NCI-H510A treated with DMSO at 0.1 percent for 48 hours (cell line): ENCODE measurements around the gene JOSD1.

ENCODE experiments used
- DNase-seq: peaks from one replicate; lab custom pipeline; 2025; lab: John Stamatoyannopoulos, UW

Gene JOSD1

DNA sequence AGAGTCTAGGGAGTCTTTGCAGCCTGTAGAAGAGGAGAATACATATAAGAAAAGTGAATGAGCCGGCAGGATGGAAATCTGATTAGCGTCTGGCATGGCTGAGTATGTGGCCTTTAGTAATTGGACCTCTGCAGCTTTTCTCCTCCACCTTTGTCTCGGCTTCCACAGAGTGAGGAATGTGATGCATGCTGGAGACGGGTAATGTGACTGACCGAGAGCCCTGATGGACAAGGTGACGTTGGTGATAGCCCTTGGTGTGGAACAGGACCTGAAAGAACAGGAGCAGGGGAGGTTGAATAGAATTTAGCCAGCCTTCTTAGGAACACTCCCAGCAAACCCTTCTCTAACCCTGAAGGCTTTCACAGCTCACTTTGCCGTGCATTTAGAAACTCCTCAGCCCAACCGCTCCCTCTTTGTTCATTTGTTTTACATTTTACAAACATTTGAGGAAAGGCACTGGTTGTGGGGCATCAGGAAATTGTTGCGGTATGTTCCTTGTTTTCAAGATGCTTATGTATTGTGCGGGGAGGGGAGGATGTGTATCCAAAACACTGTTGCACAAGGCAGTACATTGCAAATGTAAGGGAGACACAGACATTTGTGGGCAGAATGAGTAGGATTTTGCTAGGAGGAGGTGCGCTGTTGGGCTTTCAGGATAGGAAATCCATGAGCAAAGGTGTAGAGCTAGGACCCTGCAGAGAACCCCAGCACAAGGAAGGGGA, 11.9 kb upstream of the JOSD1 start:
- no peak for DNase-seq

DNA sequence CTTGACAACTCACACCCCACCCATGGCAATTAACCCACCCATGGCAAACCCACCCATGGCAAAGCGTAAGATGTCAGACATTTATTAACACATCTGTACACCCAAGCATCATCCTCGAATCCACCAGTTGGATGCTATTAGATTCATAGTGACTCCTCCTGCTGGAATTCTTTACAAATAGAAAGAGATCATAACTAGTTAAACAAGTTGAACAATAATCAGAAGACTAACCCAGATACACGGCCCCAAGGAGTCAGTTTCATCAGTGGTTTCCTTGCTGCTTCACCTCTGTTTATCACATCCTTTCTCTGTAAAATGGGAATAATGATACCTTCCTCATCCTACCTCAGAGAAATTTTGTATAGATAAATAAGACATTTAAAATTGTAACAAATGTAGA, 10.1 kb upstream of the JOSD1 start:
- no peak for DNase-seq

DNA sequence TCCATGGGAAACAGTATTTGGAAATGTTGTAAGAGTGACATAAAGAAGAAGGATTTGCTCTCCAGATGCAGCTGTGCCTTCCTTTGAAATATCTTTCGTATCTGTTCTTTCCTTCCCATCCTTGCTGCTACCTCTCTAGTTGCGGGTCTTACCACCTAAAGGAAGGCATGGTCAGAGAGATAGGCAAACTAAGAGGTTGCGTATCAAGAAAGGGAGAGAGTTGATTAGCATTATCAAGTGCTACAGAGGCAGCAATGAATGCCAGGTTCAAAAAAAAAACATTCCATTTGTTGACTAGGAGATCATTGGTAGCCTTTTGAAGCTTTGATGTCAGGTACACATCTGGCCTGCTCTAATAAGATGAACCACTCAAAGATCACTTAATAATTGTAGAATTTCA, 9.6 kb upstream of the JOSD1 start:
- no peak for DNase-seq

DNA sequence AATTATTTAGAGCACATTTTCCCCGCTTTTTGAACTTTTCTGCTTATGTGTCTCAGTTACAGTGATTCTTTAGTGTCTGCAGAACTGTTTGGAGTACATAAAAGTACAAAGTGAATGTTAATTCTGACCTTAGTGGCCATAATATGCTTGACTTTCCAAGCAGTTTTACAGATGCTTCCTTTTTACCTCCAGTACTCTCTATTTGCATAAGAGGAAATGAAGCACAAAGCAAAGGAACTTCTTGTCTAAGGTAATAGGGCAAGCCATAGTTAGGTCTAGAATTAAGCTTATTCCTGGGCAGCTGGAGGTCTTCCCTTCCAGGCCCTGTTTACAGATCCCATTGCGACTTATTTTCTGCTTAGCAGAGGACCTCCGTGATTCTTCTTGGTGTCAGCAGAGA, 8.6 kb upstream of the JOSD1 start:
- DNase-seq = no peak

DNA sequence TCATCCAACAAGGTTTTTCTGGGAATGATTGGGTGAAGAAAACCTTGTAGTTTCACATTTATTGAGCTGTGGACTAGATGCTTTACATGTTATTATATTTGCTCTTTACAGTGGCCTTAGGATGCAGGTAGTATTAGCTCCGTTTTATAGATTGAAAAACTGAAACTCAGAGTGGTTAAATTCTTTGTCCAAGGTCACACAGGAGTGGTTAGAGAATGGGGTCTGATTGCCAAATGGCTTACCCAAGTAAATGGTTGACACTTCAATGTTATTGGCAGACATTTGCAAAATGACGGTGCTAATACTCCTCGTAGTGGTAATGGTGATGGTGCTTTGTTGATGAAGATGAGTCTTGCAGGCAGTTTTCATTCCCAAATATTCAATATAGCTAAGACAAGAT, 7.2 kb upstream of the JOSD1 start:
- no peak for DNase-seq

DNA sequence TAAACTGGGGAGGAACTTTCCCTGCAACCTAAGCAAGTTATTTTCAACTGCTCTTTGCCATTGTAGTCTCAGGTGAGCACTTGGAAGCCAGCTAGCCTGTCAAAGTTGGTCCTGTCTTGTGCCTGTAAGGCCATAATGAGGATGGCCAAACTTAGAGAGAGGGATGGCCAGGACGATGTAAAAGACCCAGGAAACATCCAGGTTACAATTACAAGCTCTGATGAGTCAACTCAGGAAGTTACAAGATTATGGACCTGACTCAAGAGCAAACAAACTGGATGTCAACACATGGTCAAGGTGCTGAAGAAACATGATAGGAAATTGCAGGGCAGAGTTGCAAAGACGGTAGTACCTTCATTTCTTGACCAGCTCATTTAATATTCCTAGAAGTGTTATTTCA, 6.6 kb upstream of the JOSD1 start:
- peak; percentile 9 for DNase-seq

DNA sequence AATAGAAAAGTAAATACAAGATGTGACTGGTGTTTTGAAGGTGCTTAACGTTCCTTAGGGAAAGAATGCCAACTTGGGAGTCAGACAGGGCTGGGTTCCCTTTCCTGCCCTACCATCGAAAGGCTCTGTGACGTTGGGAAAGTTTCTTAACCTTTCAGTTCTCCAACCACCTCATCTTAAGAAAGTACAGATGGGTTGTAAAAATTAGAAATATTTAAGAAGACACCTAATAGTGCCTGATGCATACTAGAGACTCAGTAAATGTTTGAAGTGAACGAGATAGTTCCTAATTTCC, 6.1 kb upstream of the JOSD1 start:
- no peak for DNase-seq

DNA sequence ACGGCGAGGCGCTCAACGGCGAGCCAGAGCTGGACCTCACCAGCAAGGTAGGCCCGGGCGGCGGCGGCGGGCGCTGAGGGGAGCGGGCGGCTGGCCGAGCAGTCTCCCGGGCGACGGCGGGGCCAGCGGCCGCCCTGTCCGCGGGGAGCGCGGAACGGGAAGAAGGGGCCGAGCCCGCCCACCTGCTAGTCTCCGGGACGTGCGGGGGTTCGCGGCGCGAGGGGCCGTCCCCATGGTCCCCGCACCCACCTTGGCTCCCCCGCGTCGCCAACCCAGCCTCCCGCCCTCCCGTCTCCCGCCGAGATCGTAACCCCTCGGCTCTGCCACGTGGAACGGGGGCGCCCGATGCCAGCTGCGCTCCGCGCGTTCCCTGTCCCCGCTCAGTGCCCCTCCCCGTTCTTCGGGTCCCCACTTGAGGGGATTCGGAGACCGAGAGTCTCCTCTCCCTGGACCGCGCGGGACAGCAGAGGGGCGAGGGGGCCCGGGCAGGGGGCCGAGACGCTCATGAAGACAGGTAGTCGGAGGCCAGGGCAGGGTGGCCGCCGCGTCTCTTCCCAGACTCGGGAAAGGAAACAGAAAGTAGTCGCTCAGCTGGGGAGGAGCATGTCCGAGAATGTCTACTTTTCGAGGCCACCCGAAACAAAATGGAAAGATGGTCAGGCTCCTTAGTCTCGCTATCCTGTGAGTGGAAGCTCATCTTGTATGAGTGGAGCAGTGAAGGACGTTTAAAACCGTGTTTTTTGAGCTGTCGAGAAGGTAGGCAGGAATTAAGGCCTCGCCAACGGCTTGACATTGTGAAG, 5.6 kb upstream of the JOSD1 start:
- DNase-seq = no peak

DNA sequence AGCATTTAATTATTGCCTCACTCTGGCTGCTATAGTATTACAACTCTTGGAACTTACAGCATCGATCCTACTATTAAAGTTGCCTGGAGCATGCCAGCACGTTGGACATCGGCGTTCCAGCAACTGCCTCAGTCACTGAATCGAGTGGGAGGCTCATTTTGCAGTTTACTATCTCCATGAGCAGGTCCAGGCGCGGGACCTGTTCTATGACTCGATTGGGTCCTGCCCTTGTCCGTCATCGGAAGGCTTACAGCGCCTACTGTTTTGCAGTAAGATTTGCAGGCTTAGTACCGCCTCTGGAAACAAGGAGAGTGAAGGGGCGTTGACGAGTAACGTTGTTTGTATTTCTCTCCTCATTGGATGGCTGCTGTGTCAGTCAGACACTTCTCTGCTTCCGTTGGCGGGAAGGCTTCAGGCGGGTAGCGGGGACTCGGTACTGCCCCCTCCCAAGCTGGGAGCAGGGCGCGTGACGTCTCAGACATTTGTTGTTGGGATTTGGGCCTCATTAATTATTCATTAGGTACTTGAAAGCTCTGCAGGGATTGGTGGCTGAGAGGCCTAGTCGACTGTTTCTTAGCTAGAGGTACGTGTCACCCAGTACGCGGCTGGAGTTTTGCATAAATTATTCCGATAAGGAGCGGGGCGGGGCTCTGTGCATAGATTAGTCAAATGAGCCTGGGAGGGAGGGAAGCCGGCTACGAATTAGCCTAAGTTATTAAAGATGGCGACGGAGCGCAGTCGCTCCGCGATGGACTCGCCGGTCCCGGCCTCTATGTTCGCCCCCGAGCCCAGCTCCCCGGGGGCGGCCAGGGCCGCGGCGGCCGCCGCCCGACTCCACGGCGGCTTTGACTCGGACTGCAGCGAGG, 4.7 kb upstream of the JOSD1 start, which contains the start of gene GTPBP1:
GTPBP1 (plus strand) TSS at position 710 of the 866 bp plus-strand sequence; CDS start at position 722, 12 bp downstream.
- peak; percentile 98 for DNase-seq

DNA sequence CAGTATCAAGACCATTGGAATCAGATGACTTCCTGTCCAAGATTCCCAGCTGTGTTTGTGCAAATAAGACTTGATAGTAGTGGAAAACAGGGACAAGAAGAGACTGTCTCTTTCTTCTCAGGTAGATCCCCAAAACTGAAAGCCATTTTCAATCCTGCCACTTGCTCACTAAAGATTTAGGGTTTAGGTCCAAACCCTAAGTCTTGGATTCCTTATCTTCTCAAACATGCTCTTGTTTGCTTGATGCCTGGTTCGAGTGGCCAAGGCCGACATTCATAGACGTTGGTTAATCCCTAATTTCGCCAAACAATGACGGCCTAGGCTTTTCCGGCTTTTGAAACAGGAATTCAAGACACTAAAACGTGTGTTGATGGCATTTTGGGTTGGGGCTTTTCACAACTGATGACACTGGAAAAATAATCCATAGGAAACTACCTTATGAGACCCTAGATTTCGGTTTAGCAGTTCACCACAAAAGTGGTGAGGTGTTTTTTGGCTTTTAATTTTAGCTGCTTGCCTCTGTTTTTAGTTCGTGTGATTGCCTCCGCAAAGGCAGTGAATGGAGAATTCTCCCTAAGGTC, 4.0 kb upstream of the JOSD1 start:
- DNase-seq = no peak

DNA sequence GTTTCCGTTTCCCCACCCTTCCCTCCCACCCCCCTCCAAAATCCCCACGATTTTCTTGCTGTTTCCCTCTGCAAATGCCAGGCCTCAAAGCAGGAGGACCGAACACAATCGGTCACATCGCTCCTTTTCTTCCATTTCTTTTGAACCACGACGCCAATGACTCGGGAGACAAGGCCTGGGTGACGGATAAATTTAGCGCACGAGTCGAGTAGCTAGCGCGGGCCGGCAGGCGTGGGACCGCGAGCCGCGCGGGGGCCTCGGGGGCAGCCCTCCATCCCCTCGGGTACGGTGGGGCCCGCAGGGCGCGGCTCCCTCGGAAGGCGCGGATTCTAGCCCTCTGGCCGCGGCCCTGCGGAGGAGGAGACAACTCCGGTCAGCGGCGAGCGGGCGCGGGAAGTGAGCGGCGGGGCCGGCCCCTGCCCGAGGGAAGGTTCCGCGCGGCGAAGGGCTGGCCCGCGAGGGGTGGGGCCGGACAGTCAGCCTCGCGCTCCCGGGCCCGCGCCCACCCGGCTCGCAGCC, 414 bp downstream of the JOSD1 start:
- DNase-seq = peak; percentile 66

DNA sequence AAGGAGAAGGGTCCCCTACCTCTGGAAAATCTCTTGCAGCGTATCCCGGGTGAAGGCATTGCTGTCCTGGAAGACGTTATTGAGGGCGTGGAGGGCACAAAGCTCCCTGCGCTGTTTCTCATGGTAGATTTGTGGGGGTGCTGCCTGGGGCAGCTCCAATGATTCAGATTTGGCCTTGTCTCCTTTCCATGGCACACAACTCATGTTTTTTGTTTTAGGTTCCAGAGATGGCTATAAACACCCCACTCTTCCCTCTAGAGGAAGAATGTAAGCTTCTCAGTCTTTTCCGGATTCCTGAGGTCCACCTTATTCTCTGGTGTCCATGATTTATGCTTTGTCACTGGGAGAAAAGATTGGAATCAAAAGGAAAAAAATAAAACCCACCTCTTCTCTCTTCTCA, 959 bp downstream of the JOSD1 start:
- DNase-seq = no peak

DNA sequence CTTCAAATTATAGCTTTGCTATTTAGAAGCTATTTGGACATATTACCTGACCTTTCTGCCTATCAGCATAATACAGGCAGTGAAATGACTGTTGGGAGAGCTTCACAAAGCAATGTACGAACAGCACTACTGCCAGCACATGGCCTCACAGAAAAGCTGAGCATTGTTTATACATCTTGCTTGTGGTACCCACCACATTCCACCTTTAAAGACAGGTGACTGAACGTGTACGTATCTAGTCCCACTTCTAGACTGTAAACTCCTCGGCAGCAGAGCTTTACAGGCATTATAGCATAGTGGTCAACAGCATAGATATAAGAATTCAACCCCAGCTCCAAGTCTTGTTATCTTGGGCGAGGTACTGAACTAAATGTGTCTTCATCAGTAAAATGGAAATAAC, 1.6 kb downstream of the JOSD1 start:
- no peak for DNase-seq

DNA sequence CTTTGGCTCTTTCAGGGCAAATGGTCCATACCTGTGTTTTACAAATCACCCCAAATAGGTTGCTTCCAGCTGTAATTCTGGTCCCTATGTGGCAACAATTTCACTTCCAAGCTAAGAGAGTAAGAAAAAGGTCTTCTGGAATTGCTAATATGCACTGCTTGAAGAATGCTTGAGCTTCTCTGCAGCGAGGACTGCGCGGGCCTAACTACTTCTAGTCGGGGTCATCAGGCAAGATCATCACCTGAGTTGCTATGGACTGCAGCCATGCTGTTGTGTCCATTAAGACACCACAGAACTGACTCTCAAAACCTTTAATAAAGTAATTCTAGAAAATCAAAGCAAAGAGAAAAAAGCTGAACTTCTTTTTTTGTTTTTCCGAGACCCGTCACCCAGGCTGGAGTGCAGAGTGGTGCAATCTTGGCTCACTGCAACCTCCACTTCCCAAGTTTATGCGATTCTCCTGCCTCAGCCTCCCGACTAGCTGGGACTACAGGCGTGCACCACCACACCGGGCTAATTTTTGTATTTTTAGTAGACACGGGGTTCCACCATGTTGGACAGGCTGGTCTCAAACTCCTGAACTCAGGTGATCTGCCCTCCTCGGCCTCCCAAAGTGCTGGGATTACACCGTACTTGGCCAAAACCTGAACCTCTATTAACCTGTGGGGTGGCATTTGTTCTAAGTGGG, 2.2 kb downstream of the JOSD1 start:
- no peak for DNase-seq

DNA sequence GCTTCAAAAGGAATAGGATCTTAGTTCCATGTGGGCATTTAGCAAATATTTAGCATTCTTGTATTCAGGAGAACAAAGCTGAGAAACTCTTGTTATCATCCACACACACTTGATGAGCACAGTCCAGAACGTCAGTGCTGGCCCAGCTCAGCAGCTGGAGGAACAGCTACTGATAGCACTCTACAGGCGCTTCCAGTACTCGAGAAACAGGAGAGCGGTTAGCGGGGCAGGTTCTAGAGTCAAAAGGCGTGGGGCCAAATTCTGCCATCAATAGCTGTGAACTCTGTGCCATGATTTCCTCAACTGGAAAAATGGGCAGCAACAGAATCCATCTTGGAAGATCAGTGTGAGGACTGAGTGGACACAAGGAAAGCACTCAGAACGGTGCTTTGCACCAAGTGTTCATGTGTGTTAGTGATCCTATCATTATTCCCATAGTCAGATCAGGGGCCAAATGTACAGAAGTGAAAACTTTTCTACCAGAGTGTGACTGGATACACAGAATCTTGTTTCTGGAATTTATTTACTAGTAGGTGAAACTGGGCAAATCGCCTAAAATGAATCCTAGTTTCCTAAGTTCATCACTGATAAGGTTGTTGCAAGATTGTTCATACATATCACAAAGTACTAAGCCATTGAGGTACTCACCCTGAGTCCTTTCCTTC, 3.2 kb downstream of the JOSD1 start:
- no peak for DNase-seq

DNA sequence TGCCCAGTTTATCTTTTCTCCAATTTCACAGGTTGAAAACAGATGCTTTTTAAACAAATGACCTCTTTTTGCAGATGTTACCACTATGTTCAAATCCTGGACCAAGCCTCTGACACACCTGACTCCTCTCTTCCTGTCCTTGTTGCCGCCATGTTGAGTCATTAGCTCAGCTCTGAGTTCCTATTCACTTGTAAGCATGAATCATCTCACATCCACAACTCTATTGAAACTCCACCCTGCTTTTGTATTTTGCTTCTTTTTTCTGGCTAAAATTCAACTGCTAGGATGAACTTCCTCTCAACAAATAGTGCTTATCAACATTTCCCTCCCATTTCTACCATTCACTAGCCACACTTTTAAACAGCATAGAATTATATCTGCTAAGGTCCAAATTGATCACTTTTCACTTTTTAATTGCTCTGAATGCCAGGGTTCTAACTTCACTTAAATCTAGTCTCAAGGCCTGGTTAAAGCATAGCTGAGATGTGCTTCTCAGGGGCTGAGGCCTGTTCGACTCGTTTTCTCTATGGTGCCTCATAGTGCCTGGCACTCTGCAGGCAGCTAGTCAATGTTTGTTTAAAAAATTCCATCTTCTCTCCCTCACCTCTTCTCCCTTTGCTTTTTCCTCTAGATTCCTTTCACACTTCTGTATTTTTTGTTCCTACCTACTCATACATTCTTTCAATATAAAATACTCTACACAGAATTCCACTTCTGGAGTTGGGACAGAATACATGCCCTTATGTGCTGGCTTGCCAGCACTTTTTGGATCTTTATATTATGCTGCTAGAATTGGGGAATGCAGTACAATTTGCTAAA, 3.9 kb downstream of the JOSD1 start:
- no peak for DNase-seq

DNA sequence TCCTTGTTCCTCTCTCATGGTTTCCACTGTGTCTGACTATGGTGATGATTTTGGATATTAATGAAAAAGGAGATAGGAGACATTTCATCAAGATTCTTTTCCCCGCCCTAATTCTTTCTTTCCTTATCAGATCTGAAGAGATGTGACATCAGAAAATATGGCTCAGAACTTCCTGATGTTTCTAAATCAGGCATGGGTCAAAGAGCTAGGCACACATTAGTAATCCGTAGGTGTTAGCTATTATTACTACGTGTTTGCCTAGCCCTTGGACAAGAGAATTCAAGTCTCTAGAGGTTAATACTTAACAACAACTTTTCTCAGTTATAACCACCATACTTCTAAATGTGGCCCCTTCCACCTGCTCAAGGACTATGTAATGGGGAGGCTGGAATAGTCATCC, 5.8 kb downstream of the JOSD1 start:
- no peak for DNase-seq

DNA sequence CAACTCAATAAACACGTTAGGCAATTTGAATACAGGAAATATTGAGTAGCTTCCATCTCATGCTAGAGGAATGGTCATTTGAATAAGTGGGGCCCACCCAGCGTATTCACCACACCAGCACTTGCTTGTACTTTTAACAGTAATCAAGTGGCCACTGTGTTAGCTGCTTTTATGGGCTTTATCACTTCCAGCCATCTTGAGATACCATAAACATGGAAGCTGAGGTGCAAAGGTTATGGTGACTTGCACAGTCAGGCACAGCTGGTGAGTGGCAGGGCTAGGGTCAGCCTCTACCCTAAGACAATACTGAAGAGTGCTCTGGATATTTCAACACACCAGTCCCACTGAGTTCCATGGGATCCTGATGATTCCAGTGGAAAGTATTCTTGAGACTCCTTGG, 6.7 kb downstream of the JOSD1 start:
- no peak for DNase-seq

DNA sequence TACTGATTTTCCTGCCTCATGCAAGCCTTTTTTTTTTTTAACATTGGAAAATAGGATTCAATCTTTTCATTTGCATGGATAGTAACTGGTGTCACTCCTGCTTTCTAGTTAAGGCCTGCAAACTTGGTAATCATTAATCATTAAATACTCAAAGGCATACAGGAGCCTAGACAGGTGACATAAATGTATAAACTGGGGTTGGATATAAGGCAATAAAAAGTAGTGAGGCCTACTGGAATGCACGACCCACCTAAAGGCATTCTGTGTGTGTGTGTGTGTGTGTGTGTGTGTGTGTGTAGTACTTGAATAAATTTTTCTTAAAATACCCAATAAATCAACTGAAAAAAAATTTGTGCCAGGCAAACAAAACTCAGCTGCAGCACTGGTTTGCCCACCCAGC, 11.1 kb downstream of the JOSD1 start:
- no peak for DNase-seq

DNA sequence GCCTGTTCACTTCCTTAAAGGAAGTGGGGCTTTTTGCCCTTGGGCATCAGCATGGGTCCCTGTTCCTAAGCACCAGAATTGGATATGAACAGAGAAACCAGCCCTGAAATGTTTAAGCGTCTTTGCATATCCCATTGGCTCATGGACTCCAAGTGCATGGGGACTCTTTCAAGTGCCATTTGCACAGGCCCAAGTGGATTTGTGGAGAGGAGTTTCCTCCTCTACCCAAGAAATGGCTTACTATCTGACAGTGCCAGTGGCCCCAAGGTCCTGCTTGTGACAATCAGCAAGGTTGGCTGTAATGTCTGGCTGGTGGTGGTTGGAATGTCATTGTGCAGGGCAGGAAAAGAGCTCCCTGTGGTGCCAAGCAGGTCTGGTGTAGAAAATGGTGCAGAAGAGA, 15.0 kb downstream of the JOSD1 start:
- no peak for DNase-seq
